H9 (cell line): ENCODE data around the gene ALAD. TPM values are rescaled to one million over a fixed set of nuclear protein-coding genes. Genes with fewer than 3 reads are reported as not detected.

ENCODE experiments used
- DNase-seq: peaks from one replicate; pipeline ENCODE4 v3.0.0-alpha.2; 2017
- H2AFZ ChIP-seq: one replicate; pipeline ENCODE4 v1.6.1; 2013; ENCODE audit warnings: mild to moderate bottlenecking, low read length, control low read depth, moderate library complexity
- H2AK5ac ChIP-seq: 2 replicates; pipeline ENCODE4 v1.6.1; 2013; ENCODE audit warnings: low read length, control low read depth, mixed read lengths; ENCODE audit not compliant: insufficient read length
- H2BK120ac ChIP-seq: one replicate; pipeline ENCODE4 v1.6.1; 2013; ENCODE audit warnings: low read depth, mild to moderate bottlenecking, low read length, control low read depth, inconsistent platforms; ENCODE audit not compliant: poor library complexity, severe bottlenecking
- H2BK12ac ChIP-seq: 2 replicates; pipeline ENCODE4 v1.6.1; 2013; ENCODE audit warnings: low read length, control low read depth, mixed read lengths, low read depth; ENCODE audit not compliant: insufficient read length
- H2BK15ac ChIP-seq: 2 replicates; pipeline ENCODE4 v1.6.1; 2013; ENCODE audit warnings: low read depth, low read length, control low read depth
- H2BK20ac ChIP-seq: one replicate; pipeline ENCODE4 v1.6.1; 2013; ENCODE audit warnings: low read depth, mild to moderate bottlenecking, low read length, control low read depth, inconsistent platforms; ENCODE audit not compliant: poor library complexity, severe bottlenecking
- H2BK5ac ChIP-seq: 2 replicates; pipeline ENCODE4 v1.6.1; 2013; ENCODE audit warnings: low read length, control low read depth, mixed read lengths; ENCODE audit not compliant: insufficient read length
- H3K14ac ChIP-seq: 2 replicates; pipeline ENCODE4 v1.6.1; 2013; ENCODE audit warnings: low read length, control low read depth; ENCODE audit not compliant: insufficient read depth
- H3K18ac ChIP-seq: 2 replicates; pipeline ENCODE4 v1.6.1; 2013; ENCODE audit warnings: low read depth, mild to moderate bottlenecking, mixed read lengths, low read length, control low read depth; ENCODE audit not compliant: insufficient read length
- H3K23ac ChIP-seq: 2 replicates; pipeline ENCODE4 v1.6.1; 2013; ENCODE audit warnings: low read length, control low read depth, mixed read lengths, low read depth; ENCODE audit not compliant: insufficient read length
- H3K23me2 ChIP-seq: 2 replicates; pipeline ENCODE4 v1.6.1; 2013; ENCODE audit warnings: low read depth, mild to moderate bottlenecking, mixed read lengths, low read length, control low read depth; ENCODE audit not compliant: insufficient read length, poor library complexity, severe bottlenecking
- H3K27ac ChIP-seq: 2 replicates; pipeline ENCODE4 v1.5.1; 2013; ENCODE audit warnings: low read length, control low read depth, mixed read lengths, low read depth; ENCODE audit not compliant: insufficient read length
- H3K27me3 ChIP-seq: 2 replicates; pipeline ENCODE4 v1.6.1; 2013; ENCODE audit warnings: low read length, control low read depth, inconsistent platforms; ENCODE audit not compliant: insufficient read depth
- H3K4ac ChIP-seq: 2 replicates; pipeline ENCODE4 v1.6.1; 2013; ENCODE audit warnings: low read depth, mild to moderate bottlenecking, control low read depth, inconsistent platforms, low read length, moderate library complexity
- H3K4me1 ChIP-seq: 2 replicates; pipeline ENCODE4 v1.6.1; 2013; ENCODE audit warnings: low read length, control low read depth, inconsistent platforms; ENCODE audit not compliant: insufficient read depth
- H3K4me2 ChIP-seq: 2 replicates; pipeline ENCODE4 v1.6.1; 2013; ENCODE audit warnings: low read length, control low read depth, mixed read lengths; ENCODE audit not compliant: insufficient read length, insufficient read depth
- H3K56ac ChIP-seq: 2 replicates; pipeline ENCODE4 v1.6.1; 2013; ENCODE audit warnings: low read depth, mild to moderate bottlenecking, mixed read lengths, low read length, control low read depth; ENCODE audit not compliant: insufficient read length
- H3K79me1 ChIP-seq: 2 replicates; pipeline ENCODE4 v1.6.1; 2013; ENCODE audit warnings: low read depth, mild to moderate bottlenecking, moderate library complexity, low read length, control low read depth, inconsistent platforms; ENCODE audit not compliant: insufficient read depth, poor library complexity, severe bottlenecking
- H3K79me2 ChIP-seq: 2 replicates; pipeline ENCODE4 v1.6.1; 2013; ENCODE audit warnings: low read length, control low read depth, inconsistent platforms; ENCODE audit not compliant: insufficient read depth
- H3K9ac ChIP-seq: 2 replicates; pipeline ENCODE4 v1.6.1; 2013; ENCODE audit warnings: low read length, control low read depth, mixed read lengths; ENCODE audit not compliant: insufficient read length; ENCODE audit errors: extremely low read depth
- H3K9me3 ChIP-seq: one replicate; pipeline ENCODE4 v1.6.1; 2013; ENCODE audit warnings: low read depth, low read length, inconsistent platforms; ENCODE audit not compliant: control insufficient read depth
- H3T11ph ChIP-seq: one replicate; pipeline ENCODE4 v1.6.1; 2013; ENCODE audit warnings: mild to moderate bottlenecking, low read length, control low read depth, inconsistent platforms
- H4K20me1 ChIP-seq: one replicate; pipeline ENCODE4 v1.6.1; 2013; ENCODE audit not compliant: control insufficient read depth, insufficient read length, insufficient read depth
- H4K5ac ChIP-seq: 2 replicates; pipeline ENCODE4 v1.6.1; 2013; ENCODE audit warnings: low read depth, mild to moderate bottlenecking, mixed read lengths, low read length, control low read depth; ENCODE audit not compliant: insufficient read length
- H4K8ac ChIP-seq: replicated peaks from 2 replicates; pipeline ENCODE4 v1.6.1; 2013; ENCODE audit warnings: low read length, control low read depth, mixed read lengths, low read depth; ENCODE audit not compliant: insufficient read length
- H4K91ac ChIP-seq: 2 replicates; pipeline ENCODE4 v1.6.1; 2013; ENCODE audit warnings: low read depth, mild to moderate bottlenecking, moderate library complexity, mixed read lengths, low read length, control low read depth; ENCODE audit not compliant: insufficient read length
- H3K27ac Mint-ChIP-seq, 3 experiments: 2 replicates in 2 of 3; 3 replicates in 1 of 3; pipeline ENCODE4 v1.8.0; 2020 to 2021; ENCODE audit warnings: mixed read lengths in 3 of 3, mild to moderate bottlenecking in 1 of 3, moderate library complexity in 1 of 3
- H3K27me3 Mint-ChIP-seq: 2 replicates; pipeline ENCODE4 v1.8.0; 2021; ENCODE audit warnings: low read depth, mild to moderate bottlenecking, moderate library complexity, mixed read lengths
- H3K36me3 Mint-ChIP-seq, 3 experiments: 2 replicates in 2 of 3; 3 replicates in 1 of 3; pipeline ENCODE4 v1.8.0; 2020 to 2021; ENCODE audit warnings: low read depth in 3 of 3, mixed read lengths in 3 of 3; ENCODE audit not compliant: insufficient read depth in 1 of 3
- H3K4me1 Mint-ChIP-seq, 2 experiments: 2 replicates each; pipeline ENCODE4 v1.8.0; 2020; ENCODE audit warnings: mixed read lengths in 2 of 2
- H3K4me3 Mint-ChIP-seq, 2 experiments: 2 replicates in 1 of 2; 3 replicates in 1 of 2; pipeline ENCODE4 v1.8.0; 2020 to 2021; ENCODE audit warnings: mild to moderate bottlenecking in 2 of 2, mixed read lengths in 2 of 2, moderate library complexity in 1 of 2
- H3K9me3 Mint-ChIP-seq, 2 experiments: 2 replicates in 1 of 2; 3 replicates in 1 of 2; pipeline ENCODE4 v1.8.0; 2020; ENCODE audit warnings: mild to moderate bottlenecking in 2 of 2, mixed read lengths in 2 of 2, moderate library complexity in 1 of 2
- WGBS: extraction: QIAGEN DNeasy Blood & Tissue Kit; methylation state at CpG from one replicate; pipeline ENCODE4 v1.1.7; 2013; ENCODE audit warnings: missing lambda C conversion rate, low lambda C conversion rate, mixed read lengths; ENCODE audit not compliant: insufficient read length; ENCODE audit errors: extremely low coverage; 5-methylcytosine and 5-hydroxymethylcytosine counted together
- total RNA-seq: library from RNA; stranded (reverse); gene quantifications from 2 replicates; pipeline ENCODE4 v1.2.1, GENCODE V29; 2021
- TF ChIP-seq, protein P1 (sequence below): fragments of 200-600 bp; sonication (generic); conservative IDR thresholded peaks from 3 replicates; pipeline ENCODE4 v1.8.0; 2021; ENCODE audit warnings: antibody characterized with exemption, mild to moderate bottlenecking

The ALAD gene
- total RNA-seq, 1 experiment from 2014 or later: 13.2 TPM

- Histone ChIP-seq H3K23ac (no peak overlapping the region), H4K91ac (no peak overlapping the region), H3K27me3 (no peaks in the 10 kb centered on the region), H3K14ac (no peak overlapping the region), H3T11ph (no peak overlapping the region), H3K9ac (peak overlapping the region; percentile 7), H2BK15ac (no peak overlapping the region), H2AFZ (no peak overlapping the region), H3K4me2 (peak overlapping the region; percentile 73), H2AK5ac (no peak overlapping the region), H2BK20ac (no peak overlapping the region), H3K4me1 (peaks cover 2% of the 10 kb centered on the region; the same call in 1 of the 2 replicates), H3K18ac (no peak overlapping the region), H3K79me2 (no peaks in the 10 kb centered on the region), H4K20me1 (no peaks in the 10 kb centered on the region), H3K23me2 (peaks cover 9% of the 10 kb centered on the region), H3K56ac (no peak overlapping the region), H4K5ac (no peak overlapping the region), H4K8ac (no peak overlapping the region), H2BK5ac (no peak overlapping the region), H3K9me3 (no peaks in the 10 kb centered on the region), H2BK120ac (no peak overlapping the region), H2BK12ac (no peak overlapping the region), H3K4ac (no peak overlapping the region), H3K79me1 (no peaks in the 10 kb centered on the region), H3K27ac (no peak overlapping the region)
- H3K9me3 Mint-ChIP-seq: no peaks in the 10 kb centered on the region
- TF ChIP-seq, protein P1, sequence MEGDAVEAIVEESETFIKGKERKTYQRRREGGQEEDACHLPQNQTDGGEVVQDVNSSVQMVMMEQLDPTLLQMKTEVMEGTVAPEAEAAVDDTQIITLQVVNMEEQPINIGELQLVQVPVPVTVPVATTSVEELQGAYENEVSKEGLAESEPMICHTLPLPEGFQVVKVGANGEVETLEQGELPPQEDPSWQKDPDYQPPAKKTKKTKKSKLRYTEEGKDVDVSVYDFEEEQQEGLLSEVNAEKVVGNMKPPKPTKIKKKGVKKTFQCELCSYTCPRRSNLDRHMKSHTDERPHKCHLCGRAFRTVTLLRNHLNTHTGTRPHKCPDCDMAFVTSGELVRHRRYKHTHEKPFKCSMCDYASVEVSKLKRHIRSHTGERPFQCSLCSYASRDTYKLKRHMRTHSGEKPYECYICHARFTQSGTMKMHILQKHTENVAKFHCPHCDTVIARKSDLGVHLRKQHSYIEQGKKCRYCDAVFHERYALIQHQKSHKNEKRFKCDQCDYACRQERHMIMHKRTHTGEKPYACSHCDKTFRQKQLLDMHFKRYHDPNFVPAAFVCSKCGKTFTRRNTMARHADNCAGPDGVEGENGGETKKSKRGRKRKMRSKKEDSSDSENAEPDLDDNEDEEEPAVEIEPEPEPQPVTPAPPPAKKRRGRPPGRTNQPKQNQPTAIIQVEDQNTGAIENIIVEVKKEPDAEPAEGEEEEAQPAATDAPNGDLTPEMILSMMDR: no peak
- DNase-seq: no peak
- WGBS: no CpG with 5 or more reads among the region's 14 CpGs
- no peak overlapping the region for H3K27ac Mint-ChIP-seq
- H3K4me1 Mint-ChIP-seq: peaks cover 20 to 21% of the 10 kb centered on the region in 2 experiments
- H3K27me3 Mint-ChIP-seq: peaks cover 45% of the 10 kb centered on the region
- H3K4me3 Mint-ChIP-seq: peak overlapping the region; percentile 77 to 89
- H3K36me3 Mint-ChIP-seq: no peaks in the 10 kb centered on the region; a peak in 1 of 7 replicates
Measured at GRCh38 chr9:113350107-113350661, 50.9 kb downstream of the ALAD start.
